Testis (tissue), 3 donors: ENCODE results near the gene PRKN. TPM values are rescaled to one million over a fixed set of nuclear protein-coding genes. Genes with fewer than 3 reads are reported as not detected.

ENCODE experiments used
- DNase-seq: peaks from one replicate; pipeline ENCODE4 v3.0.0-alpha.2; 2019
- H3K27ac ChIP-seq, 2 donors: fragments of 200-600 bp; sonication (generic); one replicate each; pipeline ENCODE4 v1.5.1; 2019
- H3K27me3 ChIP-seq: fragments of 200-600 bp; sonication (generic); one replicate; pipeline ENCODE4 v1.5.1; 2019
- H3K36me3 ChIP-seq: fragments of 200-600 bp; sonication (generic); one replicate; pipeline ENCODE4 v1.5.1; 2017; ENCODE audit warnings: low read depth; ENCODE audit errors: missing control alignments
- H3K4me1 ChIP-seq: fragments of 200-600 bp; sonication (generic); one replicate; pipeline ENCODE4 v1.5.1; 2019
- H3K4me3 ChIP-seq, 2 donors: fragments of 200-600 bp; sonication (generic); one replicate each; pipeline ENCODE4 v1.5.1; 2017 to 2019
- H3K9me3 ChIP-seq: fragments of 200-600 bp; sonication (generic); one replicate; pipeline ENCODE4 v1.5.1; 2017
- CTCF ChIP-seq, 3 experiments: fragments of 450-650 bp in 2 of 3; fragments of 200-600 bp in 1 of 3; sonication (generic) in 1 of 3; IDR thresholded peaks; one replicate each; pipeline ENCODE4 v1.5.1; 2016 to 2019; ENCODE audit warnings: antibody characterized with exemption in 3 of 3, mild to moderate bottlenecking in 2 of 3, moderate library complexity in 1 of 3
- POLR2A ChIP-seq: fragments of 450-650 bp; IDR thresholded peaks from one replicate; pipeline ENCODE4 v1.6.1; 2017; ENCODE audit warnings: antibody characterized with exemption, mild to moderate bottlenecking, moderate library complexity
- WGBS, 2 donors: methylation state at CpG; one replicate each; pipeline ENCODE4 v1.1.5; 2018; 5-methylcytosine and 5-hydroxymethylcytosine counted together
- intact Hi-C: fragments of 100-400 bp; cut with DNase I; formaldehyde crosslinking; loops from one replicate; pipeline ENCODE4 v1.15.1; 2023; ENCODE audit warnings: low total_unique reads
- polyA plus RNA-seq: library from polyadenylated mRNA; stranded (reverse); fragments of 350-450 nt; fragmentation: Illumina TruSeq; extraction: RNeasy Lipid Tissue Mini Kit (QIAGEN cat#74804); gene quantifications from one replicate; pipeline ENCODE4 v1.2.3, GENCODE V29; 2014; ENCODE audit warnings: low read depth, low replicate concordance; ENCODE audit not compliant: insufficient read depth
- total RNA-seq, 2 donors: library from RNA; depleted of rRNA; stranded (reverse); fragments of >200 nt; gene quantifications; one replicate each; pipeline ENCODE4 v1.2.3, GENCODE V29; 2016

The PRKN gene
- total and polyA plus RNA-seq, 3 donors from 2014 or later: 19.1 to 34.5 (median 28.8) TPM

DNA sequence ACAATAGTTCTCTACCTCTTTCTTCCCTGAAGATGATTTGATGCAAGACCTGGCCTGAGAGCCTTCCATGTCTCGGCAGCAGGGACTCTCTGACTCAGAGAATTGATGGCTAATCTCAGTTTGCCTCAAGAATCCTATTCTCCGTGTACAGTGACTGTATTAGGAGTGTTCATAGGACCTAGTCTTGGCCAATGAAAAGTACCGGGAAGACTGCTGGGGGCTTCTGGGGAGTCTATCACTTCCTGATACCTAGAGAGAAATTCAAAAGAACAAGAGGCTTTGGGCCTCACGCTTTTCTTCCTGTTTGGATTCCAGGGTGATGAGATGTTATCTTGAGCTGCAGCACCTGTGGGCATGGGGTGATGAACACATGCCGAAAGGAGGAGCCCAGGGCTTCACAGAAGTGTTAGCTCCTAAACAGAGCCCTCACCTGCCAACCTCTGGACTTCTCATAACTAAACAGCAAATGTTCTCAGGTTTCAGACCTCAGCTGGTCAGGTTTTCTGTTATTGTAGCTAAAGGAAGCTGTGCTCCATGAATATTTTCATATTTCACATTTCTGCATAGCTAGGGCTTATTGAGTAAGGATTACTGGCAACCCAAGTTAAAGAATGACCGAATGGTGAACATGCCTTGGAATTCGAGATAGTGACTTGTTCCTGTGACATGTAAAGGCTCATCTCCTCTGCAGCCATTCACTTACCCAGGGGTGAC, 1130.6 kb downstream of the PRKN start:
- WGBS, 2 donors: 87 to 93% methylated on average over 7 of the region's 7 CpGs
- no peaks in the 10 kb centered on the region for H3K4me1 ChIP-seq
- no peaks in the 10 kb centered on the region for H3K27me3 ChIP-seq
- H3K36me3 ChIP-seq: no peaks in the 10 kb centered on the region
- TF ChIP-seq POLR2A (no peak), CTCF (IDR thresholded peaks at IDR 0.05) (no peak)
- no peak overlapping the region for H3K27ac ChIP-seq
- H3K4me3 ChIP-seq: no peak overlapping the region
- no peaks in the 10 kb centered on the region for H3K9me3 ChIP-seq
- no peak for DNase-seq
- intact Hi-C loops: no loop called here

- Histone ChIP-seq H3K27me3 (no peaks in the 10 kb centered on the region), H3K36me3 (no peaks in the 10 kb centered on the region), H3K27ac (no peak overlapping the region), H3K4me1 (no peaks in the 10 kb centered on the region), H3K9me3 (no peaks in the 10 kb centered on the region), H3K4me3 (no peak overlapping the region)
- DNase-seq: no peak
- intact Hi-C loops: no loop called here
- 73 to 76% methylated on average over 1 of the region's 1 CpG for WGBS, 2 donors
- TF ChIP-seq POLR2A (no peak), CTCF (IDR thresholded peaks at IDR 0.05) (no peak)
Observed at GRCh38 chr6:161594412-161594811, 1133.2 kb downstream of the PRKN start.

DNA sequence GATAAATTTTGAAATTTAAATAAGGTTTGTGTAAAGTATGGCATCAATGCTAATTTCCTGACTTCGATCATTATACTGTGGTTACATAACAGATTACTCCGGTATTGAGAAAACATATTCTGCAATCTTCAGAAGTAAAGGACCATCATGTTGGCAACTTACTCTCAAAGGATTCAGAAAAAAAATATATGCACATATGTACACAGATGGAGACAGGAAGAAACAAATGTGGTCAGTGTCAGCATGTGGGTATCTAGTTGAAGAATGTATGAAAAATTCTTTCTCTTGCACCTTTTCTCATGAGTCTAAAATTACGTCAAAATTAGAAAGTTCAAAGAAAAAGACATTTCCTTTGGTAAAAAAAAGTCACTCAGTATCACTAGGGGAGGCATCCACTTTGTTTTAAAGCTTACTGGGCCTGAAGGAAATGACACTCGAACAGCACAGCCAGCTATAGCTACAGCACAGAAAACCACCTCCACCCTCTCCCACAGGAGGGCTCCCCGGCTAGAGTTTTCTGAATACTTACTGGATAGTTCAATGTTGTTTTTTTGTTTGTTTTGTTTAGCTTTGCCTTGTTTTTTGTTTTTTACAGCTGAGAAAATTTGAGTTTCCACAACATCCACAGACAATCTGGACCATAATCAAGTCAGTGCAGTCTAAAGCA, 1136.5 kb downstream of the PRKN start:
- no peaks in the 10 kb centered on the region for H3K27me3 ChIP-seq
- DNase-seq: no peak
- no peak overlapping the region for H3K27ac ChIP-seq
- TF ChIP-seq POLR2A (no peak), CTCF (IDR thresholded peaks at IDR 0.05) (no peak)
- no peaks in the 10 kb centered on the region for H3K9me3 ChIP-seq
- intact Hi-C loops: no loop called here
- H3K36me3 ChIP-seq: no peaks in the 10 kb centered on the region
- 64 to 80% methylated on average over 5 of the region's 5 CpGs for WGBS, 2 donors
- no peak overlapping the region for H3K4me3 ChIP-seq
- H3K4me1 ChIP-seq: no peaks in the 10 kb centered on the region

- H3K27ac ChIP-seq: no peak overlapping the region
- no peak for DNase-seq
- H3K27me3 ChIP-seq: no peaks in the 10 kb centered on the region
- intact Hi-C loops: no loop called here
- H3K4me3 ChIP-seq: no peak overlapping the region
- H3K4me1 ChIP-seq: no peaks in the 10 kb centered on the region
- 70 to 83% methylated on average over 2 of the region's 2 CpGs for WGBS, 2 donors
- no peak for TF ChIP-seq CTCF (IDR thresholded peaks at IDR 0.05)
- H3K36me3 ChIP-seq: no peaks in the 10 kb centered on the region
- H3K9me3 ChIP-seq: no peaks in the 10 kb centered on the region
Observed at GRCh38 chr6:161586887-161587286, 1140.7 kb downstream of the PRKN start.
